Measurements from ENCODE around the gene AHCTF1.

AHCTF1 gene

DNA sequence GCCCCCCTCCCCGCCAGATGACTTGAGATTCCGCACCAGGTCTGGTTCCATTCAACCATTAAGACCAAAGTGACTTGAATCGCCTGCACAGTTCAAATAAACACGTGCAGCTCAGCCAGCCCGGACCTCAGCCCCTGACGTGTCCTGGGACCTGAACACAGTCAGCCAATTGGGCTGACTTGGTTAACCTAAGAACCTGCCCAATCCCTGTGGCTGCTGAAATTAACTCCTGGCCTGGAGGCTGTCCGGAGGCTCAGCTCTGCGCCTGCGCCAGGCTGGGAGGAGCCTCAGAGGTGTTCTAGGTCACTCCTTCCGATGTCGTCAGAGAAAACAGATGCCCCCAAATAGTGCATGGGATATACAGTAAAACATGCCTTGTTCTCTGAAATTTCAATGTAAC is 134.2 kb downstream of the AHCTF1 start:
- Histone ChIP-seq H3K4me3 (no peak overlapping the region), H3K27ac (no peak overlapping the region)
- DNase-seq (ENCODE audit: low spot score) = no peak
- TF ChIP-seq, protein P1, sequence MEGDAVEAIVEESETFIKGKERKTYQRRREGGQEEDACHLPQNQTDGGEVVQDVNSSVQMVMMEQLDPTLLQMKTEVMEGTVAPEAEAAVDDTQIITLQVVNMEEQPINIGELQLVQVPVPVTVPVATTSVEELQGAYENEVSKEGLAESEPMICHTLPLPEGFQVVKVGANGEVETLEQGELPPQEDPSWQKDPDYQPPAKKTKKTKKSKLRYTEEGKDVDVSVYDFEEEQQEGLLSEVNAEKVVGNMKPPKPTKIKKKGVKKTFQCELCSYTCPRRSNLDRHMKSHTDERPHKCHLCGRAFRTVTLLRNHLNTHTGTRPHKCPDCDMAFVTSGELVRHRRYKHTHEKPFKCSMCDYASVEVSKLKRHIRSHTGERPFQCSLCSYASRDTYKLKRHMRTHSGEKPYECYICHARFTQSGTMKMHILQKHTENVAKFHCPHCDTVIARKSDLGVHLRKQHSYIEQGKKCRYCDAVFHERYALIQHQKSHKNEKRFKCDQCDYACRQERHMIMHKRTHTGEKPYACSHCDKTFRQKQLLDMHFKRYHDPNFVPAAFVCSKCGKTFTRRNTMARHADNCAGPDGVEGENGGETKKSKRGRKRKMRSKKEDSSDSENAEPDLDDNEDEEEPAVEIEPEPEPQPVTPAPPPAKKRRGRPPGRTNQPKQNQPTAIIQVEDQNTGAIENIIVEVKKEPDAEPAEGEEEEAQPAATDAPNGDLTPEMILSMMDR (IDR thresholded peaks at IDR 0.05) = no peak

DNA sequence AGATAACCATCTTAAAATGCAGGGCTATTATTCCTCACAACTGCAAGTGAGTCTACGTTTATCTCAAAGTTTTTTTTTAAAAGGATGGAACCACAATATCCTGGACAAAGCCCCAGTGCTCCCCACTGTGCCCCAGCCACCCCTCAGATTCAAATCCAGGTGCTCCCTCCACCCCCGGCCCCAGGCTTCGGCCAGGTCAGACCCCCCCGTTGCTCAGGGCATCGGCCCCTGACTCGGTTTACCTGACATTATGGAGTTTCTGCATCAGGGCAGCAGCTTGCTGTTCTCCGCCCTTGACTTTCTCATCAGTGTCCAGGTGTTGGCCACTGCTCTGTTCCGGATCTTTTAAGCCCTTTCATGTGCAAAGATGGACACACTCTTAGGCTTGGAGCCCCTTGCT is 134.6 kb downstream of the AHCTF1 start:
- no peak for DNase-seq (ENCODE audit: low spot score)
- H3K27ac ChIP-seq = no peak overlapping the region
- TF ChIP-seq, protein P1 (IDR thresholded peaks at IDR 0.05) = no peak
- no peak overlapping the region for H3K4me3 ChIP-seq

DNA sequence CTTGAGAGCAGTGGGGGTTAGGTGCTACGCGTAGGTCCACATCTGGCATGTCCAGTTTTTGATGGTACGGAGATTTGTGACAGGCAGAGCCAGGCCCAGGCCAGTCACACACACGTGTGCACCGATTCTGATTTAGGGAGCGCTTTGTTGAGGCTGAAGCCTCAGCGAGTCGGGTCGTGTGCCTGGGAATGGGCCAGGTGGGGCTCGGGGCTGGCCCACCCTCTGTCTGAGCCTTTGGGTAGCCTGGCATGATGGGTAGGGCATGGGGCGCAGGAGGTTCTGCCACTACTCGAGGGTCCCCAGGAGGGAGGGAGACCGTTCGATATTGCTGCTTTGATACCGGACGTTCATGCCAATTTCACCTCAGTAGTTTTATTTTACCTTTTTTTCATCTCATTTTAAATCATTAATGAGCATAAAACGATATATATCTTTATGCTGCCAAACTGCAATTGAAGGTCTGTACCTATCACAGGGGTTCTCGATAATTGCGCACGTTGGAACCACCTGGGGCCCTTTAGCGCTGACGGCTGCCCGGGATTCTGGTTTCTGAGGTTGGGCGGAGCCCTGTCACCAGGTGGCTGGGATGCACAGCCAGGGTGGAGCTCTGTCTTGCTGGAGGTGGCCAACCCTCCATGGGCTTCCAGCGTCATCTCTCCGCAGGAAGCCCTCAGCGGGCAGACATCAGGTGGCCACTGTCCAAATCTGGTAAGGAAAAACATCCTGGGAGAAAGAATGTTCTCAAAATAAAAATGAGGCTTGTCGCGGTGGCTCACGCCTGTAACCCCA is 135.6 kb downstream of the AHCTF1 start:
- Histone ChIP-seq H3K4me3 (no peak overlapping the region), H3K27ac (no peak overlapping the region)

DNA sequence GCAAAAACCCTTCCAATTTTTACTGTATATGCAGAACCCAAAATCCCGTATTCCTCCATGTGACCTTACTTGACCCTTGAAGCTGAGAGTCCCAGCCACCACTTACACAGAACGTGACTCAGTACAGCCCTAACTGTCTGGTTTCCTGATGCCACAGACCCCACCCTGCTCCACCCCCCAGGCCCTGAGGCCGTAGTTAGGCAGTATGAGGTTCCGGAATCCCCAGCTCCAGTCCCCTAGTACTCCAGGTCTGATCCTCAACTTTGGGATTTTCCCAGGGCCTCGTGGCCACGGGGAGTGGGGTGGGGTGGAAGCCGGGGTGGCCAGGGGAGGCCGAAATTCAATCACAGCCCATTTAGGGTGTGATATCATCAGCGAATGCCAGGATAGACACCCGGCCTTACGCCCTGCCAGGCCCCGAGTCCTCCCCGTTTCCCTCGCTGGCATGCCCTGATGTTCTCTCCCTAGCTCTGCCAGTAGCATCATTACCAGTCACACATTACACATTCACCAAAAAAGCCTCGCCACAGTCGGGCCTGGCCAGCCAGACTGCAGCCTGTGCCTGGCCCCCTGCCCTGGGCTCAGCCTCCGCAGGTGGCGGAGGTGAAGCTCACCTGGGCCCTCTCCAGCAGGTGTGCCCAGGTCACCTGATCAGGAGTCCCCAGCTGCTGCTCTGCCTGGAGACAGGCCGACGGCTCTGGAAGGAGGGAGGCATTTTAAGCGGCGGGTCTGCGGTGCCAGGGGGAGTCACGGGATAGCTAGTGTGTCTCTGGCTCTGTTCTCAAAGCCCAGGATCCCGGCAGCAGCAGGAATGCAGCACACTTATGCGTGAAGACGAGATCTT is 136.7 kb downstream of the AHCTF1 start:
- no peak overlapping the region for H3K4me3 ChIP-seq
- H3K27ac ChIP-seq = no peak overlapping the region
- DNase-seq (ENCODE audit: low spot score) = no peak
- TF ChIP-seq, protein P1 (IDR thresholded peaks at IDR 0.05) = no peak

More for the DNA sequence above, 135.6 kb downstream of the AHCTF1 start:
- no peak for DNase-seq (ENCODE audit: low spot score)
- TF ChIP-seq, protein P1 (IDR thresholded peaks at IDR 0.05) = no peak

DNA sequence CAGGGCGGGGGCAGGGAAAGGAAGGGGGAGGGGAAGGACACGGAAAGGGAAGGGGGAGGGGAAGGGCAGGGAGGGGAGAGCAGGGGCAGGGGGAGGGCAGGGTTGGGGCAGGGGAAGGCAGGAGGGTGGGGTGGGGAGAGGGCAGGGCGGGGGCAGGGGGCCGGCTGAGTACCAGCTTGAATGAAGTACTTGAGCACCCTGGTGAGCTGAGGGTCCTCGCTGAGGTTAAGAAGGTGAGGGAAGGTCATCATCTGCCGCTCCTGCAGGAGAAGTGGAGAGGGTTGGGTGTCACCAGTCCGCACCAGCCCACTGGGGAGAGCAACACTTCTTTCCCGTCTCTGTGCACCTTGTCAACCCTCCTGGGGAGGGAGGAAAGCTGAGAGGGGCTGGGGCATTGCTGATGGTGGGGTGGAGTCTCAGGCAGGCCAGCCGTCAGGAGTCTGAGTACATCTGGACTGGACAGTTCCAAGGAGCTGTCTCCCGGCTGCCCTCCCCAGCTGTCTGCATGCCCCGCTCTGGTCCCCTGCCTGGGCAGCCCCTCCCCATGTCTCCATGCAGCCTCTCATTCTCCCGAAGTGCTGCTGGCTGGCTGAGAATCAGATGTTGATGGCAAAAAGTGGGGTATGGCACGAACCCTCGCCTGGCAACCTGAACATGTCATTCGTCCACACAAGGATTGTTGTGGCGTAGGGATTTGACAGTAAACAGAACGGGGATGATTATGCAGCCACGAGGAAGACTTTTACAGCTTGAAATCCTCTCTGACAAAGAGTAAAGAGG is 137.5 kb downstream of the AHCTF1 start:
- TF ChIP-seq, protein P1 (IDR thresholded peaks at IDR 0.05) = no peak
- no peak for DNase-seq (ENCODE audit: low spot score)
- H3K4me3 ChIP-seq = no peak overlapping the region
- H3K27ac ChIP-seq = no peak overlapping the region

DNA sequence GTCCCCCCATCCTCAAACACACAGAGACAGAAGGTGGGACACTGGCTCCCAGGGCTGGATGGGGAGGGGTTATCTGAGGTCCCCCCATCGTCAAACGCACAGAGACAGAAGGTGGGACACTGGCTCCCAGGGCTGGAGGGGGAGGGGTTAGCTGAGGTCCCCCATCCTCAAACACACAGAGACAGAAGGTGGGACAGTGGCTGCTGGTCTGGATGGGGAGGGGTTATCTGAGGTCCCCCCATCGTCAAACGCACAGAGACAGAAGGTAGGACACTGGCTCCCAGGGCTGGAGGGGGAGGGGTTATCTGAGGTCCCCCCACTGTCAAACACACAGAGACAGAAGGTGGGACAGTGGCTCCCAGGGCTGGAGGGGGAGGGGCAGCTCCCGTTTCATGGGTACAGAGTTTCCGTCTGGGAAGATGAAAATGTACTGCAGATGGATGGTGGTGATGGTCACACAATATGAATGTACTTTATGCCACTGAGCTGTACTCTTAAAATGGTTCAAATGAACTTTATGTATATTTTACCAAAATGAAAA is 138.3 kb downstream of the AHCTF1 start:
- DNase-seq (ENCODE audit: low spot score) = no peak
- no peak overlapping the region for H3K4me3 ChIP-seq
- H3K27ac ChIP-seq = no peak overlapping the region
- TF ChIP-seq, protein P1 (IDR thresholded peaks at IDR 0.05) = no peak
